HEK293 (cell line): ENCODE data around the gene INSIG2.

Experiments used
- CTCF ChIA-PET: fragments of 350-600 bp; formaldehyde crosslinking; extraction: SDS; loops from one replicate; lab custom pipeline; 2021; ENCODE audit warnings: antibody characterized with exemption; lab: Yijun Ruan, JAX
- POLR2A ChIA-PET: fragments of 300-600 bp; formaldehyde crosslinking; extraction: SDS; loops from one replicate; lab custom pipeline; 2020; ENCODE audit warnings: antibody characterized with exemption, inconsistent platforms; lab: Yijun Ruan, JAX
- H3K27ac ChIP-seq: fragments of 200-500 bp; sonication (Bioruptor generic); 2 replicates; pipeline ENCODE4 v1.5.1; 2014; ENCODE audit warnings: low read depth, low read length, control low read depth, inconsistent platforms; ENCODE audit errors: extremely low read depth
- H3K36me3 ChIP-seq, 2 experiments: fragments of 200-500 bp in 1 of 2; sonication (Bioruptor generic) in 1 of 2; 1 replicate in 1 of 2; 2 replicates in 1 of 2; pipeline ENCODE4 v1.5.1; 2014 to 2017; ENCODE audit warnings: inconsistent platforms in 2 of 2, low read length in 2 of 2; ENCODE audit not compliant: control insufficient read depth in 2 of 2, insufficient read depth in 1 of 2
- H3K4me1 ChIP-seq: fragments of 200-500 bp; sonication (Bioruptor generic); 2 replicates; pipeline ENCODE4 v1.5.1; 2014; ENCODE audit warnings: mild to moderate bottlenecking, low read length, inconsistent platforms; ENCODE audit not compliant: control insufficient read depth, insufficient read depth
- H3K4me3 ChIP-seq: 2 replicates; pipeline ENCODE4 v1.5.1; 2011; ENCODE audit warnings: low read depth, mild to moderate bottlenecking, control low read depth, low read length, moderate library complexity
- H3K9me3 ChIP-seq: fragments of 200-500 bp; sonication (Bioruptor generic); 2 replicates; pipeline ENCODE4 v1.5.1; 2014; ENCODE audit warnings: low read depth, low read length, inconsistent platforms; ENCODE audit not compliant: control insufficient read depth, insufficient read depth
- BCL11B ChIP-seq: fragments of 450-650 bp; formaldehyde crosslinking; IDR thresholded peaks from 2 replicates; pipeline ENCODE4 v1.5.1; 2016; ENCODE audit warnings: low read depth, missing biosample characterization, missing genetic modification characterization
- GLI4 ChIP-seq: fragments of 450-650 bp; formaldehyde crosslinking; IDR thresholded peaks from 2 replicates; pipeline ENCODE4 v1.5.1; 2016; ENCODE audit warnings: missing biosample characterization, missing genetic modification characterization
- KLF8 ChIP-seq: fragments of 450-650 bp; formaldehyde crosslinking; IDR thresholded peaks from 2 replicates; pipeline ENCODE4 v1.5.1; 2016; ENCODE audit warnings: missing biosample characterization, missing genetic modification characterization
- KLF9 ChIP-seq: fragments of 450-650 bp; formaldehyde crosslinking; IDR thresholded peaks from 2 replicates; pipeline ENCODE4 v1.5.1; 2016; ENCODE audit warnings: missing biosample characterization, missing genetic modification characterization, low read depth
- SCRT1 ChIP-seq: fragments of 450-650 bp; formaldehyde crosslinking; IDR thresholded peaks from 2 replicates; pipeline ENCODE4 v1.5.1; 2016; ENCODE audit warnings: missing biosample characterization, missing genetic modification characterization, borderline replicate concordance
- SP7 ChIP-seq: fragments of 450-650 bp; formaldehyde crosslinking; IDR thresholded peaks from 2 replicates; pipeline ENCODE4 v1.5.1; 2016; ENCODE audit warnings: missing biosample characterization, missing genetic modification characterization
- WT1 ChIP-seq: fragments of 450-650 bp; formaldehyde crosslinking; IDR thresholded peaks from 2 replicates; pipeline ENCODE4 v1.5.1; 2016; ENCODE audit warnings: missing biosample characterization, missing genetic modification characterization
- ZFP41 ChIP-seq: fragments of 450-650 bp; formaldehyde crosslinking; IDR thresholded peaks from 2 replicates; pipeline ENCODE4 v1.5.1; 2016; ENCODE audit warnings: missing biosample characterization, missing genetic modification characterization, borderline replicate concordance
- ZNF121 ChIP-seq: fragments of 450-650 bp; formaldehyde crosslinking; IDR thresholded peaks from 2 replicates; pipeline ENCODE4 v1.5.1; 2016; ENCODE audit warnings: missing biosample characterization, missing genetic modification characterization
- ZNF16 ChIP-seq: fragments of 450-650 bp; formaldehyde crosslinking; IDR thresholded peaks from 2 replicates; pipeline ENCODE4 v1.5.1; 2016; ENCODE audit warnings: low read depth, missing biosample characterization, missing genetic modification characterization
- ZNF311 ChIP-seq: fragments of 450-650 bp; formaldehyde crosslinking; IDR thresholded peaks from 2 replicates; pipeline ENCODE4 v1.5.1; 2017; ENCODE audit warnings: missing biosample characterization, missing genetic modification characterization, borderline replicate concordance
- ZNF391 ChIP-seq: fragments of 450-650 bp; formaldehyde crosslinking; IDR thresholded peaks from 2 replicates; pipeline ENCODE4 v1.5.1; 2016; ENCODE audit warnings: low read depth, missing biosample characterization, missing genetic modification characterization, borderline replicate concordance
- ZNF433 ChIP-seq: fragments of 450-650 bp; formaldehyde crosslinking; IDR thresholded peaks from 2 replicates; pipeline ENCODE4 v1.5.1; 2016; ENCODE audit warnings: missing biosample characterization, missing genetic modification characterization, low read depth
- ZNF560 ChIP-seq: fragments of 450-650 bp; formaldehyde crosslinking; IDR thresholded peaks from 2 replicates; pipeline ENCODE4 v1.5.1; 2017; ENCODE audit warnings: missing biosample characterization, missing genetic modification characterization, borderline replicate concordance
- ZNF629 ChIP-seq: fragments of 450-650 bp; formaldehyde crosslinking; IDR thresholded peaks from 2 replicates; pipeline ENCODE4 v1.5.1; 2017; ENCODE audit warnings: missing biosample characterization, missing genetic modification characterization
- ZNF677 ChIP-seq: fragments of 450-650 bp; IDR thresholded peaks from 2 replicates; pipeline ENCODE4 v1.5.0; 2018; ENCODE audit warnings: missing biosample characterization, mild to moderate bottlenecking, missing genetic modification characterization, moderate library complexity
- ZNF830 ChIP-seq: fragments of 450-650 bp; IDR thresholded peaks from 2 replicates; pipeline ENCODE4 v1.5.0; 2018; ENCODE audit warnings: missing biosample characterization, missing genetic modification characterization, low read depth, mild to moderate bottlenecking, moderate library complexity
- ZNF843 ChIP-seq: fragments of 450-650 bp; formaldehyde crosslinking; IDR thresholded peaks from 2 replicates; pipeline ENCODE4 v1.5.1; 2016; ENCODE audit warnings: missing biosample characterization, missing genetic modification characterization
- TF ChIP-seq, protein P1 (sequence below): fragments of 450-650 bp; formaldehyde crosslinking; IDR thresholded peaks from 2 replicates; pipeline ENCODE4 v1.5.1; 2016; ENCODE audit warnings: missing biosample characterization, missing genetic modification characterization, borderline replicate concordance
- TF ChIP-seq, protein P2 (sequence below): fragments of 450-650 bp; formaldehyde crosslinking; IDR thresholded peaks from 2 replicates; pipeline ENCODE4 v1.5.1; 2016; ENCODE audit warnings: missing biosample characterization, missing genetic modification characterization
- TF ChIP-seq, protein P3 (sequence below): fragments of 450-650 bp; formaldehyde crosslinking; IDR thresholded peaks from 2 replicates; pipeline ENCODE4 v1.5.1; 2016; ENCODE audit warnings: missing biosample characterization, missing genetic modification characterization
- TF ChIP-seq, protein P4 (sequence below): fragments of 450-650 bp; formaldehyde crosslinking; IDR thresholded peaks from 2 replicates; pipeline ENCODE4 v1.5.1; 2016; ENCODE audit warnings: missing biosample characterization, missing genetic modification characterization

INSIG2 gene

DNA sequence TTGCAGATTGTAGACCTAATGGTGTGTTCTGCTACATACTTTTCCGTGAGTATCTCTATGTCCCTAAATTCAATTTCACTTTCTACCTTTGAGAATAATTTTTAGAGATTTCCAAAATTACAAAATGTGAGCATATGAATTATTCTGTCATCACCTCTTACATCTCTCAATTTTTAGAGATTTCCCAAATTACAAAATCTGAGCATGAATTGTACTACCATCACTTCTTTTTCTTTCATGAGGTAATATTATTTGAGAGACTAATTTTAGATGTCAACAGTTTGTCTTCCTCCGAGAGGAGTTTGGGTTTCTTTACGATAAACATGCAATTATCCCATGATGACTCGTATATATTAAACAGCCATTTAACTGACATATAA is 32.1 kb downstream of the INSIG2 start:
- H3K27ac ChIP-seq, result no peak overlapping the region
- TF ChIP-seq ZNF629 (tag by site-specific recombination), result no peak
- TF ChIP-seq ZNF560, result no peak
- TF ChIP-seq SP7 (tag by site-specific recombination), result peak; percentile 61
- TF ChIP-seq, all 188 proteins: peak for 1
- ChIA-PET POLR2A (no interaction called here), CTCF (no interaction called here)
- H3K4me3 ChIP-seq, result no peak overlapping the region
- H3K9me3 ChIP-seq, result no peaks in the 10 kb centered on the region
- H3K4me1 ChIP-seq, result no peaks in the 10 kb centered on the region; the same call in 1 of the 2 replicates
- no peaks in the 10 kb centered on the region for H3K36me3 ChIP-seq

DNA sequence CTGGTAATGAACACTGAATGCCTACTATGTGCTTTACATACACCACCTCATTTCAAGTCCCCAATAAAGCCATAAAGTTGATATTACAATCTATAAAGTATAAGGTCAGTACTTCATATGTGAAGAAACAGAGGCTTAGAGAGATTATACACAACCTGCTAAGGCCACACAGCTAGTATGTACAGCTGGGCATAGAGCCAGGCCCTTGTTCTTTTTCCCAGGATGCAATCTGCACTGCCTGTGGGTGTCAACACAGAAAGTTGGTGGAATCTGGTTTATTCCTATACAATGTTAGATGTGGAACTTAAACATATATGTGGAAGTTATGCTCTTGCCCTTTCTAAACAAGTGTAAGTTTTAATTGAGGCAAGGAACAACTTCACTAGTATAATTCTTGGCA is 32.8 kb downstream of the INSIG2 start:
- no peak overlapping the region for H3K4me3 ChIP-seq
- ChIA-PET CTCF (no interaction called here), POLR2A (no interaction called here)
- no peaks in the 10 kb centered on the region for H3K9me3 ChIP-seq
- H3K27ac ChIP-seq, result no peak overlapping the region
- TF ChIP-seq ZFP41 (no peak), ZNF311 (tag by site-specific recombination) (no peak), WT1 (tag by site-specific recombination) (no peak), GLI4 (tag by site-specific recombination) (no peak), ZNF391 (tag by site-specific recombination) (no peak), ZNF677 (tag by site-specific recombination) (no peak), ZNF16 (tag by site-specific recombination) (no peak), ZNF433 (no peak), SCRT1 (no peak), BCL11B (no peak), KLF8 (tag by site-specific recombination) (no peak), KLF9 (no peak), ZNF830 (tag by site-specific recombination) (no peak), ZNF121 (tag by site-specific recombination) (no peak), ZNF843 (tag by site-specific recombination) (no peak)
- TF ChIP-seq, protein P1, sequence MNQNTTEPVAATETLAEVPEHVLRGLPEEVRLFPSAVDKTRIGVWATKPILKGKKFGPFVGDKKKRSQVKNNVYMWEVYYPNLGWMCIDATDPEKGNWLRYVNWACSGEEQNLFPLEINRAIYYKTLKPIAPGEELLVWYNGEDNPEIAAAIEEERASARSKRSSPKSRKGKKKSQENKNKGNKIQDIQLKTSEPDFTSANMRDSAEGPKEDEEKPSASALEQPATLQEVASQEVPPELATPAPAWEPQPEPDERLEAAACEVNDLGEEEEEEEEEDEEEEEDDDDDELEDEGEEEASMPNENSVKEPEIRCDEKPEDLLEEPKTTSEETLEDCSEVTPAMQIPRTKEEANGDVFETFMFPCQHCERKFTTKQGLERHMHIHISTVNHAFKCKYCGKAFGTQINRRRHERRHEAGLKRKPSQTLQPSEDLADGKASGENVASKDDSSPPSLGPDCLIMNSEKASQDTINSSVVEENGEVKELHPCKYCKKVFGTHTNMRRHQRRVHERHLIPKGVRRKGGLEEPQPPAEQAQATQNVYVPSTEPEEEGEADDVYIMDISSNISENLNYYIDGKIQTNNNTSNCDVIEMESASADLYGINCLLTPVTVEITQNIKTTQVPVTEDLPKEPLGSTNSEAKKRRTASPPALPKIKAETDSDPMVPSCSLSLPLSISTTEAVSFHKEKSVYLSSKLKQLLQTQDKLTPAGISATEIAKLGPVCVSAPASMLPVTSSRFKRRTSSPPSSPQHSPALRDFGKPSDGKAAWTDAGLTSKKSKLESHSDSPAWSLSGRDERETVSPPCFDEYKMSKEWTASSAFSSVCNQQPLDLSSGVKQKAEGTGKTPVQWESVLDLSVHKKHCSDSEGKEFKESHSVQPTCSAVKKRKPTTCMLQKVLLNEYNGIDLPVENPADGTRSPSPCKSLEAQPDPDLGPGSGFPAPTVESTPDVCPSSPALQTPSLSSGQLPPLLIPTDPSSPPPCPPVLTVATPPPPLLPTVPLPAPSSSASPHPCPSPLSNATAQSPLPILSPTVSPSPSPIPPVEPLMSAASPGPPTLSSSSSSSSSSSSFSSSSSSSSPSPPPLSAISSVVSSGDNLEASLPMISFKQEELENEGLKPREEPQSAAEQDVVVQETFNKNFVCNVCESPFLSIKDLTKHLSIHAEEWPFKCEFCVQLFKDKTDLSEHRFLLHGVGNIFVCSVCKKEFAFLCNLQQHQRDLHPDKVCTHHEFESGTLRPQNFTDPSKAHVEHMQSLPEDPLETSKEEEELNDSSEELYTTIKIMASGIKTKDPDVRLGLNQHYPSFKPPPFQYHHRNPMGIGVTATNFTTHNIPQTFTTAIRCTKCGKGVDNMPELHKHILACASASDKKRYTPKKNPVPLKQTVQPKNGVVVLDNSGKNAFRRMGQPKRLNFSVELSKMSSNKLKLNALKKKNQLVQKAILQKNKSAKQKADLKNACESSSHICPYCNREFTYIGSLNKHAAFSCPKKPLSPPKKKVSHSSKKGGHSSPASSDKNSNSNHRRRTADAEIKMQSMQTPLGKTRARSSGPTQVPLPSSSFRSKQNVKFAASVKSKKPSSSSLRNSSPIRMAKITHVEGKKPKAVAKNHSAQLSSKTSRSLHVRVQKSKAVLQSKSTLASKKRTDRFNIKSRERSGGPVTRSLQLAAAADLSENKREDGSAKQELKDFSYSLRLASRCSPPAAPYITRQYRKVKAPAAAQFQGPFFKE, result no peak
- TF ChIP-seq, protein P2, sequence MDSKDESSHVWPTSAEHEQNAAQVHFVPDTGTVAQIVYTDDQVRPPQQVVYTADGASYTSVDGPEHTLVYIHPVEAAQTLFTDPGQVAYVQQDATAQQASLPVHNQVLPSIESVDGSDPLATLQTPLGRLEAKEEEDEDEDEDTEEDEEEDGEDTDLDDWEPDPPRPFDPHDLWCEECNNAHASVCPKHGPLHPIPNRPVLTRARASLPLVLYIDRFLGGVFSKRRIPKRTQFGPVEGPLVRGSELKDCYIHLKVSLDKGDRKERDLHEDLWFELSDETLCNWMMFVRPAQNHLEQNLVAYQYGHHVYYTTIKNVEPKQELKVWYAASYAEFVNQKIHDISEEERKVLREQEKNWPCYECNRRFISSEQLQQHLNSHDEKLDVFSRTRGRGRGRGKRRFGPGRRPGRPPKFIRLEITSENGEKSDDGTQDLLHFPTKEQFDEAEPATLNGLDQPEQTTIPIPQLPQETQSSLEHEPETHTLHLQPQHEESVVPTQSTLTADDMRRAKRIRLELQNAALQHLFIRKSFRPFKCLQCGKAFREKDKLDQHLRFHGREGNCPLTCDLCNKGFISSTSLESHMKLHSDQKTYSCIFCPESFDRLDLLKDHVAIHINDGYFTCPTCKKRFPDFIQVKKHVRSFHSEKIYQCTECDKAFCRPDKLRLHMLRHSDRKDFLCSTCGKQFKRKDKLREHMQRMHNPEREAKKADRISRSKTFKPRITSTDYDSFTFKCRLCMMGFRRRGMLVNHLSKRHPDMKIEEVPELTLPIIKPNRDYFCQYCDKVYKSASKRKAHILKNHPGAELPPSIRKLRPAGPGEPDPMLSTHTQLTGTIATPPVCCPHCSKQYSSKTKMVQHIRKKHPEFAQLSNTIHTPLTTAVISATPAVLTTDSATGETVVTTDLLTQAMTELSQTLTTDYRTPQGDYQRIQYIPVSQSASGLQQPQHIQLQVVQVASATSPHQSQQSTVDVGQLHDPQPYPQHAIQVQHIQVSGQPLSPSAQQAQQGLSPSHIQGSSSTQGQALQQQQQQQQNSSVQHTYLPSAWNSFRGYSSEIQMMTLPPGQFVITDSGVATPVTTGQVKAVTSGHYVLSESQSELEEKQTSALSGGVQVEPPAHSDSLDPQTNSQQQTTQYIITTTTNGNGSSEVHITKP (tag by site-specific recombination), result no peak
- TF ChIP-seq, protein P3, sequence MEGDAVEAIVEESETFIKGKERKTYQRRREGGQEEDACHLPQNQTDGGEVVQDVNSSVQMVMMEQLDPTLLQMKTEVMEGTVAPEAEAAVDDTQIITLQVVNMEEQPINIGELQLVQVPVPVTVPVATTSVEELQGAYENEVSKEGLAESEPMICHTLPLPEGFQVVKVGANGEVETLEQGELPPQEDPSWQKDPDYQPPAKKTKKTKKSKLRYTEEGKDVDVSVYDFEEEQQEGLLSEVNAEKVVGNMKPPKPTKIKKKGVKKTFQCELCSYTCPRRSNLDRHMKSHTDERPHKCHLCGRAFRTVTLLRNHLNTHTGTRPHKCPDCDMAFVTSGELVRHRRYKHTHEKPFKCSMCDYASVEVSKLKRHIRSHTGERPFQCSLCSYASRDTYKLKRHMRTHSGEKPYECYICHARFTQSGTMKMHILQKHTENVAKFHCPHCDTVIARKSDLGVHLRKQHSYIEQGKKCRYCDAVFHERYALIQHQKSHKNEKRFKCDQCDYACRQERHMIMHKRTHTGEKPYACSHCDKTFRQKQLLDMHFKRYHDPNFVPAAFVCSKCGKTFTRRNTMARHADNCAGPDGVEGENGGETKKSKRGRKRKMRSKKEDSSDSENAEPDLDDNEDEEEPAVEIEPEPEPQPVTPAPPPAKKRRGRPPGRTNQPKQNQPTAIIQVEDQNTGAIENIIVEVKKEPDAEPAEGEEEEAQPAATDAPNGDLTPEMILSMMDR (tag by site-specific recombination), result no peak
- TF ChIP-seq, protein P4, sequence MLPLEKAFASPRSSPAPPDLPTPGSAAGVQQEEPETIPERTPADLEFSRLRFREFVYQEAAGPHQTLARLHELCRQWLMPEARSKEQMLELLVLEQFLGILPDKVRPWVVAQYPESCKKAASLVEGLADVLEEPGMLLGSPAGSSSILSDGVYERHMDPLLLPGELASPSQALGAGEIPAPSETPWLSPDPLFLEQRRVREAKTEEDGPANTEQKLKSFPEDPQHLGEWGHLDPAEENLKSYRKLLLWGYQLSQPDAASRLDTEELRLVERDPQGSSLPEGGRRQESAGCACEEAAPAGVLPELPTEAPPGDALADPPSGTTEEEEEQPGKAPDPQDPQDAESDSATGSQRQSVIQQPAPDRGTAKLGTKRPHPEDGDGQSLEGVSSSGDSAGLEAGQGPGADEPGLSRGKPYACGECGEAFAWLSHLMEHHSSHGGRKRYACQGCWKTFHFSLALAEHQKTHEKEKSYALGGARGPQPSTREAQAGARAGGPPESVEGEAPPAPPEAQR (tag by site-specific recombination), result no peak
- H3K4me1 ChIP-seq, result no peaks in the 10 kb centered on the region; the same call in 1 of the 2 replicates
- no peaks in the 10 kb centered on the region for H3K36me3 ChIP-seq
